CD4-positive, CD25-positive, alpha-beta regulatory T cell (primary cell): ENCODE results near the gene NEDD9. TPM values are rescaled to one million over a fixed set of nuclear protein-coding genes. Genes with fewer than 3 reads are reported as not detected.
A peak's percentile ranks its signal among the peaks of the same experiment; 100 is the strongest.

ENCODE experiments used
- ATAC-seq, 2 donors: fragments of 150-1000 bp; cut with Tn5 transposase; one replicate each; pipeline ENCODE4 v1.10.0; 2021; ENCODE audit warnings: low read depth in 2 of 2, moderate number of reproducible peaks in 2 of 2, moderate library complexity in 1 of 2
- DNase-seq, 3 donors: peaks; one replicate each; pipeline versions ENCODE4 v3.0.0 to v3.0.0-alpha.2; 2012 to 2022; ENCODE audit warnings: mixed read lengths in 1 of 3
- H3K27ac ChIP-seq: one replicate; pipeline ENCODE4 v1.7.0; 2013; ENCODE audit warnings: mild to moderate bottlenecking, low read length; ENCODE audit not compliant: insufficient read depth, poor library complexity, severe bottlenecking
- H3K27me3 ChIP-seq: one replicate; pipeline ENCODE4 v1.7.0; 2013; ENCODE audit warnings: low read length; ENCODE audit not compliant: control insufficient read depth, insufficient read depth
- H3K36me3 ChIP-seq: one replicate; pipeline ENCODE4 v1.7.0; 2013; ENCODE audit warnings: mild to moderate bottlenecking, low read length, moderate library complexity; ENCODE audit not compliant: control insufficient read depth, insufficient read depth
- H3K4me1 ChIP-seq: 2 replicates; pipeline ENCODE4 v1.7.0; 2013; ENCODE audit warnings: mild to moderate bottlenecking, low read length; ENCODE audit not compliant: insufficient read depth, control insufficient read depth, poor library complexity, severe bottlenecking
- H3K4me3 ChIP-seq: one replicate; pipeline ENCODE4 v1.7.0; 2013; ENCODE audit warnings: low read depth, mild to moderate bottlenecking, low read length, moderate library complexity
- H3K9me3 ChIP-seq, 2 experiments: 1 replicate in 1 of 2; 2 replicates in 1 of 2; pipeline ENCODE4 v1.7.0; 2013; ENCODE audit warnings: low read length in 2 of 2, mild to moderate bottlenecking in 1 of 2, moderate library complexity in 1 of 2; ENCODE audit not compliant: control insufficient read depth in 2 of 2
- H3K27ac Mint-ChIP-seq, 3 donors: one replicate each; pipeline ENCODE4 v1.8.0; 2020 to 2022; ENCODE audit warnings: mild to moderate bottlenecking in 3 of 3, mixed read lengths in 3 of 3, moderate library complexity in 2 of 3
- H3K27me3 Mint-ChIP-seq: one replicate; pipeline ENCODE4 v1.8.0; 2022; ENCODE audit warnings: mild to moderate bottlenecking, mixed read lengths
- H3K36me3 Mint-ChIP-seq: one replicate; pipeline ENCODE4 v1.8.0; 2020; ENCODE audit warnings: mixed read lengths
- H3K4me1 Mint-ChIP-seq, 4 donors: one replicate each; pipeline ENCODE4 v1.8.0; 2020 to 2022; ENCODE audit warnings: mixed read lengths in 4 of 4, mild to moderate bottlenecking in 1 of 4
- H3K4me3 Mint-ChIP-seq, 4 donors: one replicate each; pipeline ENCODE4 v1.8.0; 2020 to 2022; ENCODE audit warnings: mild to moderate bottlenecking in 4 of 4, mixed read lengths in 4 of 4, moderate library complexity in 3 of 4
- H3K9me3 Mint-ChIP-seq, 7 donors: one replicate each; pipeline ENCODE4 v1.8.0; 2020 to 2022; ENCODE audit warnings: mixed read lengths in 7 of 7, mild to moderate bottlenecking in 3 of 7, moderate library complexity in 2 of 7
- polyA plus RNA-seq, 4 donors: library from polyadenylated mRNA; unstranded; fragments of 300-500 nt; fragmentation: Illumina TruSeq; gene quantifications; one replicate each; pipeline ENCODE4 v1.2.3, GENCODE V29; 2021
- total RNA-seq: library from RNA; stranded (reverse); gene quantifications from one replicate; pipeline ENCODE4 v1.2.3, GENCODE V29; 2022

Gene NEDD9
- total and polyA plus RNA-seq, 5 donors from 2014 or later, result 18.1 to 104 (median 20.0) TPM

GRCh38 chr6:11210386-11211138 lies 21.9 kb downstream of the NEDD9 start:
- H3K27ac ChIP-seq, result no peak overlapping the region
- Mint-ChIP-seq H3K36me3 (peaks cover 49% of the 10 kb centered on the region), H3K4me1 (peaks cover 21 to 40% (median 29%) of the 10 kb centered on the region in 4 donors)

GRCh38 chr6:11209906-11210305 lies 22.6 kb downstream of the NEDD9 start:
- Histone ChIP-seq H3K27me3 (no peaks in the 10 kb centered on the region), H3K27ac (no peak overlapping the region), H3K4me1 (peaks cover 5% of the 10 kb centered on the region), H3K9me3 (no peaks in the 10 kb centered on the region), H3K4me3 (no peak overlapping the region), H3K36me3 (peaks cover 36% of the 10 kb centered on the region)
- Mint-ChIP-seq H3K27ac (peak overlapping the region in 2 of 3 donors; percentile 37 to 66), H3K9me3 (no peaks in the 10 kb centered on the region), H3K27me3 (no peaks in the 10 kb centered on the region), H3K4me1 (peaks cover 21 to 40% (median 28%) of the 10 kb centered on the region in 4 donors), H3K36me3 (peaks cover 49% of the 10 kb centered on the region), H3K4me3 (no peak overlapping the region)
- no peak for DNase-seq
- ATAC-seq, result no peak

More at GRCh38 chr6:11210386-11211138, 21.9 kb downstream of the NEDD9 start:
- Mint-ChIP-seq H3K27me3 (no peaks in the 10 kb centered on the region), H3K4me3 (no peak overlapping the region), H3K27ac (peak overlapping the region in 2 of 3 donors; percentile 54 to 66), H3K9me3 (no peaks in the 10 kb centered on the region)
- peaks cover 5% of the 10 kb centered on the region for H3K4me1 ChIP-seq
- H3K27me3 ChIP-seq, result no peaks in the 10 kb centered on the region
- H3K4me3 ChIP-seq, result no peak overlapping the region
- H3K36me3 ChIP-seq, result peaks cover 38% of the 10 kb centered on the region
- no peak for DNase-seq
- H3K9me3 ChIP-seq, result no peaks in the 10 kb centered on the region
- ATAC-seq, result no peak

GRCh38 chr6:11209369-11209768 lies 23.1 kb downstream of the NEDD9 start:
- H3K4me1 Mint-ChIP-seq, result peaks cover 21 to 40% (median 26%) of the 10 kb centered on the region in 4 donors
- ATAC-seq (no peak), DNase-seq (no peak)
- no peaks in the 10 kb centered on the region for H3K9me3 Mint-ChIP-seq
- no peak overlapping the region for H3K4me3 ChIP-seq
- no peaks in the 10 kb centered on the region for H3K9me3 ChIP-seq
- no peaks in the 10 kb centered on the region for H3K27me3 ChIP-seq
- no peaks in the 10 kb centered on the region for H3K27me3 Mint-ChIP-seq
- H3K27ac Mint-ChIP-seq, result peak overlapping the region in 2 of 3 donors; percentile 37 to 66
- peaks cover 5% of the 10 kb centered on the region for H3K4me1 ChIP-seq
- H3K36me3 Mint-ChIP-seq, result peaks cover 49% of the 10 kb centered on the region
- H3K4me3 Mint-ChIP-seq, result no peak overlapping the region
- peaks cover 38% of the 10 kb centered on the region for H3K36me3 ChIP-seq
- H3K27ac ChIP-seq, result no peak overlapping the region

- Mint-ChIP-seq H3K36me3 (peaks cover 49% of the 10 kb centered on the region), H3K4me3 (no peak overlapping the region), H3K4me1 (peaks cover 25 to 46% (median 26%) of the 10 kb centered on the region in 4 donors), H3K9me3 (no peaks in the 10 kb centered on the region), H3K27me3 (no peaks in the 10 kb centered on the region), H3K27ac (peak overlapping the region in 1 of 3 donors; percentile 66)
- Histone ChIP-seq H3K4me3 (no peak overlapping the region), H3K9me3 (no peaks in the 10 kb centered on the region), H3K27me3 (no peaks in the 10 kb centered on the region), H3K36me3 (peaks cover 37% of the 10 kb centered on the region), H3K4me1 (peaks cover 5% of the 10 kb centered on the region), H3K27ac (no peak overlapping the region)
- ATAC-seq, result no peak
- no peak for DNase-seq
These were observed 23.6 kb downstream of the NEDD9 start for GRCh38 chr6:11208854-11209253.

- Mint-ChIP-seq H3K9me3 (no peaks in the 10 kb centered on the region), H3K4me1 (peaks cover 27 to 51% (median 30%) of the 10 kb centered on the region in 4 donors), H3K36me3 (peaks cover 47% of the 10 kb centered on the region), H3K4me3 (no peak overlapping the region), H3K27ac (peak overlapping the region; percentile 8 to 70 (median 38)), H3K27me3 (no peaks in the 10 kb centered on the region)
- Histone ChIP-seq H3K36me3 (peaks cover 32% of the 10 kb centered on the region), H3K27me3 (no peaks in the 10 kb centered on the region), H3K4me1 (peaks cover 11% of the 10 kb centered on the region), H3K9me3 (no peaks in the 10 kb centered on the region), H3K4me3 (no peak overlapping the region), H3K27ac (peak overlapping the region; percentile 57)
- DNase-seq (peak in 1 of 3 donors; percentile 67), ATAC-seq (peak; percentile 40 to 52)
These were observed 24.2 kb downstream of the NEDD9 start for GRCh38 chr6:11208267-11208666.

- Histone ChIP-seq H3K27me3 (no peaks in the 10 kb centered on the region), H3K4me3 (no peak overlapping the region), H3K9me3 (no peaks in the 10 kb centered on the region), H3K36me3 (peaks cover 23% of the 10 kb centered on the region), H3K27ac (no peak overlapping the region), H3K4me1 (peaks cover 20% of the 10 kb centered on the region)
- peaks cover 43% of the 10 kb centered on the region for H3K36me3 Mint-ChIP-seq
- H3K27me3 Mint-ChIP-seq, result no peaks in the 10 kb centered on the region
- DNase-seq (no peak), ATAC-seq (peak in 1 of 2 donors; percentile 26)
- no peak overlapping the region for H3K4me3 Mint-ChIP-seq
- peak overlapping the region in 2 of 3 donors; percentile 3 to 43 for H3K27ac Mint-ChIP-seq
- H3K4me1 Mint-ChIP-seq, result peaks cover 26 to 60% (median 34%) of the 10 kb centered on the region in 4 donors
- H3K9me3 Mint-ChIP-seq, result no peaks in the 10 kb centered on the region
These were observed 25.1 kb downstream of the NEDD9 start for GRCh38 chr6:11207199-11207968.

- ATAC-seq, result no peak
- peaks cover 26% of the 10 kb centered on the region for H3K4me1 ChIP-seq
- no peak overlapping the region for H3K4me3 Mint-ChIP-seq
- peaks cover 19 to 62% (median 39%) of the 10 kb centered on the region in 4 donors for H3K4me1 Mint-ChIP-seq
- H3K9me3 Mint-ChIP-seq, result no peaks in the 10 kb centered on the region
- H3K27me3 Mint-ChIP-seq, result no peaks in the 10 kb centered on the region
- no peaks in the 10 kb centered on the region for H3K9me3 ChIP-seq
- H3K36me3 ChIP-seq, result peaks cover 23% of the 10 kb centered on the region
- H3K27me3 ChIP-seq, result no peaks in the 10 kb centered on the region
- no peak overlapping the region for H3K4me3 ChIP-seq
- H3K27ac Mint-ChIP-seq, result peak overlapping the region; percentile 3 to 56 (median 43)
- H3K36me3 Mint-ChIP-seq, result peaks cover 36% of the 10 kb centered on the region
- no peak overlapping the region for H3K27ac ChIP-seq
- DNase-seq, result no peak
These were observed 25.9 kb downstream of the NEDD9 start for GRCh38 chr6:11206576-11206975.
